HCT116 (cell line): ENCODE results near the gene KRIT1.

ENCODE experiments used
- EZH2 ChIP-seq: fragments of 200-600 bp; sonication (generic); IDR thresholded peaks from 2 replicates; pipeline ENCODE4 v1.6.1; 2017; ENCODE audit warnings: antibody characterized with exemption, mixed run types
- EZH2phosphoT487 ChIP-seq: fragments of 200-600 bp; IDR thresholded peaks from 2 replicates; pipeline ENCODE4 v1.6.1; 2018; ENCODE audit warnings: antibody characterized with exemption, borderline replicate concordance
- FOSL1 ChIP-seq: IDR thresholded peaks from 2 replicates; pipeline ENCODE4 v1.6.1; 2012; ENCODE audit warnings: low read depth
- JUND ChIP-seq: IDR thresholded peaks from 2 replicates; pipeline ENCODE4 v1.6.1; 2012
- POLR2A ChIP-seq: IDR thresholded peaks from 2 replicates; pipeline ENCODE4 v1.7.0; 2011; ENCODE audit warnings: borderline replicate concordance; ENCODE audit not compliant: insufficient read depth, insufficient read length; ENCODE audit errors: extremely low read depth
- POLR2AphosphoS5 ChIP-seq: IDR thresholded peaks from 2 replicates; pipeline ENCODE4 v1.6.1; 2011; ENCODE audit warnings: mild to moderate bottlenecking, low read depth, low read length, moderate library complexity
- RAD21 ChIP-seq: IDR thresholded peaks from 2 replicates; pipeline ENCODE4 v1.6.1; 2012; ENCODE audit warnings: low read depth, mild to moderate bottlenecking
- SP1 ChIP-seq: IDR thresholded peaks from 2 replicates; pipeline ENCODE4 v1.6.1; 2012; ENCODE audit warnings: low read depth
- YY1 ChIP-seq: IDR thresholded peaks from 2 replicates; pipeline ENCODE4 v1.6.1; 2011; ENCODE audit warnings: low read length, low read depth, moderate library complexity, mild to moderate bottlenecking; ENCODE audit not compliant: insufficient replicate concordance; ENCODE audit errors: extremely low read depth
- TF ChIP-seq, protein P1 (sequence below), 3 experiments: fragments of 200-600 bp in 1 of 3; sonication (generic) in 1 of 3; IDR thresholded peaks in 2 of 3; conservative IDR thresholded peaks in 1 of 3; 2 replicates each; pipeline ENCODE4 v1.5.1; 2012 to 2017; ENCODE audit warnings: low read depth in 2 of 3, low read length in 2 of 3, antibody characterized with exemption in 1 of 3, borderline replicate concordance in 1 of 3, control low read depth in 1 of 3, mild to moderate bottlenecking in 1 of 3, mixed read lengths in 1 of 3, mixed run types in 1 of 3, moderate library complexity in 1 of 3; ENCODE audit not compliant: insufficient read depth in 1 of 3
- TF ChIP-seq, protein P2 (sequence below): IDR thresholded peaks from 2 replicates; pipeline ENCODE4 v1.6.1; 2012

DNA sequence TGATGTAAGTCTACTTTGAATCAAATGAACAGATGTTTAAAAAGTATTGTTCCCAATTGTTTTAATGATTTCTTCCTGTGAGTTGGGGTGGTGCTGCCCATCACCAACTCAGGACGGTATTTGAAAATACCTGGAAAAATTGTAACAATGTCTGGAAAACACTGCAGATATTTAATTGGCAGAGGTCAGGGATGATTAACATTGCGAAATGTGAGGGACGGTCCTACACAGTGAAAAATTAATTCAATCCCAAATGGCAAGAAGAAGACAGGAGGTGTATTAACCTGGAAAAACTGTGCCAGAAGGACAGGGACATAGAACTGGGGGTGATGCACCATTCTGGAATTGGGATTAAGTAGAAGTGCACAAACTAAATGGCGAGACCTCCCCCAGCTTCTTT, 29.6 kb upstream of the KRIT1 start:
- TF ChIP-seq, protein P1, sequence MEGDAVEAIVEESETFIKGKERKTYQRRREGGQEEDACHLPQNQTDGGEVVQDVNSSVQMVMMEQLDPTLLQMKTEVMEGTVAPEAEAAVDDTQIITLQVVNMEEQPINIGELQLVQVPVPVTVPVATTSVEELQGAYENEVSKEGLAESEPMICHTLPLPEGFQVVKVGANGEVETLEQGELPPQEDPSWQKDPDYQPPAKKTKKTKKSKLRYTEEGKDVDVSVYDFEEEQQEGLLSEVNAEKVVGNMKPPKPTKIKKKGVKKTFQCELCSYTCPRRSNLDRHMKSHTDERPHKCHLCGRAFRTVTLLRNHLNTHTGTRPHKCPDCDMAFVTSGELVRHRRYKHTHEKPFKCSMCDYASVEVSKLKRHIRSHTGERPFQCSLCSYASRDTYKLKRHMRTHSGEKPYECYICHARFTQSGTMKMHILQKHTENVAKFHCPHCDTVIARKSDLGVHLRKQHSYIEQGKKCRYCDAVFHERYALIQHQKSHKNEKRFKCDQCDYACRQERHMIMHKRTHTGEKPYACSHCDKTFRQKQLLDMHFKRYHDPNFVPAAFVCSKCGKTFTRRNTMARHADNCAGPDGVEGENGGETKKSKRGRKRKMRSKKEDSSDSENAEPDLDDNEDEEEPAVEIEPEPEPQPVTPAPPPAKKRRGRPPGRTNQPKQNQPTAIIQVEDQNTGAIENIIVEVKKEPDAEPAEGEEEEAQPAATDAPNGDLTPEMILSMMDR (IDR thresholded peaks at IDR 0.05 in 2 of 3, conservative IDR thresholded peaks at IDR 0.05 in 1 of 3; ENCODE audit: borderline replicate concordance in 1 of 3, insufficient read depth in 1 of 3, low read depth in 2 of 3, low read length in 2 of 3), result no peak
- TF ChIP-seq SP1, result no peak
- TF ChIP-seq, protein P2, sequence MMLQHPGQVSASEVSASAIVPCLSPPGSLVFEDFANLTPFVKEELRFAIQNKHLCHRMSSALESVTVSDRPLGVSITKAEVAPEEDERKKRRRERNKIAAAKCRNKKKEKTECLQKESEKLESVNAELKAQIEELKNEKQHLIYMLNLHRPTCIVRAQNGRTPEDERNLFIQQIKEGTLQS, result no peak
- TF ChIP-seq EZH2, result no peak
- no peak for TF ChIP-seq YY1
- no peak for TF ChIP-seq FOSL1
- no peak for TF ChIP-seq POLR2AphosphoS5
- TF ChIP-seq JUND, result no peak
- TF ChIP-seq POLR2A, result no peak
- no peak for TF ChIP-seq EZH2phosphoT487
- no peak for TF ChIP-seq RAD21
